G401 (cell line): ENCODE results near the gene SLC35F3. TPM values are rescaled to one million over a fixed set of nuclear protein-coding genes. Genes with fewer than 3 reads are reported as not detected.
"Not testable (repeated sequence)": the region's sequence is repeated elsewhere in the genome, so short reads cannot be mapped to it uniquely, and the experiment has no call there.

Experiments used
- DNase-seq: peaks from one replicate; pipeline ENCODE4 v3.0.0-alpha.2; 2015; ENCODE audit warnings: low spot score
- in situ Hi-C: cut with HindIII; loops from 2 replicates; pipeline ENCODE4 v1.10.0; 2016; ENCODE audit warnings: low sequenced_read_pairs, mixed read lengths
- total RNA-seq: library from RNA; depleted of rRNA; stranded (reverse); fragments of >200 nt; shearing (Covaris generic); gene quantifications from 2 replicates; pipeline ENCODE4 v1.2.3, GENCODE V29; 2014

The SLC35F3 gene
- total RNA-seq, 1 experiment from 2014 or later: not detected

GRCh38 chr1:234163267-234163919, 258.9 kb downstream of the SLC35F3 start:
- in situ Hi-C loops: no loop called here
- DNase-seq: peak; percentile 78

- no peak for DNase-seq
- in situ Hi-C loops: no loop called here
Observed at GRCh38 chr1:234164098-234164709, 259.7 kb downstream of the SLC35F3 start.

GRCh38 chr1:234168061-234168724, 263.7 kb downstream of the SLC35F3 start:
- DNase-seq: peak; percentile 65
- in situ Hi-C loops: no loop called here

- no peak for DNase-seq
- in situ Hi-C loops: no loop called here
Observed at GRCh38 chr1:234169161-234169849, 264.8 kb downstream of the SLC35F3 start.

- in situ Hi-C loops: no loop called here
- no peak for DNase-seq
Observed at GRCh38 chr1:234170067-234170466, 265.6 kb downstream of the SLC35F3 start.

GRCh38 chr1:234170622-234171021, 266.1 kb downstream of the SLC35F3 start:
- no peak for DNase-seq
- in situ Hi-C loops: no loop called here

- in situ Hi-C loops: no loop called here
Observed at GRCh38 chr1:234173968-234174367, 269.5 kb downstream of the SLC35F3 start.

GRCh38 chr1:234175363-234175762, 270.9 kb downstream of the SLC35F3 start:
- in situ Hi-C loops: no loop called here
- peak; percentile 82 for DNase-seq

More at GRCh38 chr1:234173968-234174367, 269.5 kb downstream of the SLC35F3 start:
- peak; percentile 77 for DNase-seq

GRCh38 chr1:234176000-234176399, 271.5 kb downstream of the SLC35F3 start:
- peak; percentile 97 for DNase-seq
- in situ Hi-C loops: no loop called here

- in situ Hi-C loops, DNase-seq: not testable (repeated sequence)
Observed at GRCh38 chr1:234176847-234177246, 272.4 kb downstream of the SLC35F3 start.

- no peak for DNase-seq
- in situ Hi-C loops: no loop called here
Observed at GRCh38 chr1:234185438-234185837, 281.0 kb downstream of the SLC35F3 start.

- peak; percentile 34 for DNase-seq
- in situ Hi-C loops: no loop called here
Observed at GRCh38 chr1:234186037-234186688, 281.7 kb downstream of the SLC35F3 start.

GRCh38 chr1:234188454-234188792, 283.9 kb downstream of the SLC35F3 start:
- in situ Hi-C loops: no loop called here
- DNase-seq: no peak

GRCh38 chr1:234197839-234198238, 293.4 kb downstream of the SLC35F3 start:
- in situ Hi-C loops: no loop called here
- peak; percentile 78 for DNase-seq

GRCh38 chr1:234199476-234200127, 295.1 kb downstream of the SLC35F3 start:
- in situ Hi-C loops: no loop called here
- DNase-seq: no peak

- no peak for DNase-seq
- in situ Hi-C loops: no loop called here
Observed at GRCh38 chr1:234200566-234200965, 296.1 kb downstream of the SLC35F3 start.

- in situ Hi-C loops: no loop called here
- DNase-seq: no peak
Observed at GRCh38 chr1:234201600-234201999, 297.1 kb downstream of the SLC35F3 start.

- in situ Hi-C loops: no loop called here
- DNase-seq: no peak
Observed at GRCh38 chr1:234205966-234206365, 301.5 kb downstream of the SLC35F3 start.
